Gastroesophageal sphincter (tissue), 3 donors: ENCODE data around the gene VPS8.

ENCODE experiments used
- CTCF ChIP-seq, 4 experiments: fragments of 200-600 bp in 2 of 4; fragments of 450-650 bp in 2 of 4; sonication (generic) in 1 of 4; IDR thresholded peaks; one replicate each; pipeline ENCODE4 v1.5.1; 2017 to 2019; ENCODE audit warnings: antibody characterized with exemption in 4 of 4, mild to moderate bottlenecking in 2 of 4, moderate library complexity in 2 of 4
- EP300 ChIP-seq: sonication (generic); formaldehyde crosslinking; IDR thresholded peaks from one replicate; pipeline ENCODE4 v1.6.1; 2017; ENCODE audit warnings: antibody characterized with exemption, mild to moderate bottlenecking

GRCh38 chr3:184776916-184777315, 35.0 kb upstream of the VPS8 start:
- no peak for TF ChIP-seq EP300
- TF ChIP-seq CTCF (IDR thresholded peaks at IDR 0.05) = no peak
